HepG2 (cell line): ENCODE results near the gene SRXN1. TPM values are rescaled to one million over a fixed set of nuclear protein-coding genes. Genes with fewer than 3 reads are reported as not detected.

ENCODE experiments used
- FIP1L1 ChIP-seq: fragments of 200-400 bp; formaldehyde crosslinking; IDR thresholded peaks from 2 replicates; pipeline ENCODE4 v1.6.1; 2018; ENCODE audit warnings: low read depth, mild to moderate bottlenecking, low read length, moderate library complexity, borderline replicate concordance; ENCODE audit not compliant: insufficient read depth
- HOXA9 ChIP-seq: sonication (generic); formaldehyde crosslinking; IDR thresholded peaks from 2 replicates; pipeline ENCODE4 v1.8.1; 2022; ENCODE audit warnings: missing genetic modification reagents, mild to moderate bottlenecking, moderate library complexity, borderline replicate concordance
- KMT2A ChIP-seq: sonication (generic); formaldehyde crosslinking; IDR thresholded peaks from 2 replicates; pipeline ENCODE4 v1.4.0; 2020; ENCODE audit warnings: missing genetic modification reagents
- NFE2L2 ChIP-seq: fragments of 150-350 bp; IDR thresholded peaks from 2 replicates; pipeline ENCODE4 v1.6.1; 2014; ENCODE audit warnings: low read length
- RFX3 ChIP-seq: IDR thresholded peaks from 2 replicates; pipeline ENCODE4 v1.6.1; 2016; ENCODE audit warnings: missing biosample characterization, missing genetic modification reagents
- SCMH1 ChIP-seq: sonication (generic); formaldehyde crosslinking; IDR thresholded peaks from 2 replicates; pipeline ENCODE4 v1.9.0; 2021; ENCODE audit warnings: missing genetic modification reagents, mild to moderate bottlenecking, borderline replicate concordance
- SMAD1 ChIP-seq: sonication (generic); formaldehyde crosslinking; IDR thresholded peaks from 2 replicates; pipeline ENCODE4 v1.4.0; 2020; ENCODE audit warnings: missing genetic modification reagents, low read depth, mild to moderate bottlenecking, borderline replicate concordance
- SSRP1 ChIP-seq: IDR thresholded peaks from 2 replicates; pipeline ENCODE4 v1.6.1; 2016; ENCODE audit warnings: control low read depth
- TEAD2 ChIP-seq: sonication (generic); formaldehyde crosslinking; IDR thresholded peaks from 2 replicates; pipeline ENCODE4 v1.9.0; 2021; ENCODE audit warnings: missing genetic modification reagents
- THYN1 ChIP-seq: sonication (generic); formaldehyde crosslinking; IDR thresholded peaks from 2 replicates; pipeline ENCODE4 v1.8.1; 2023; ENCODE audit warnings: low read depth, mild to moderate bottlenecking, moderate library complexity, missing genetic modification reagents, borderline replicate concordance
- TMF1 ChIP-seq: sonication (generic); formaldehyde crosslinking; IDR thresholded peaks from 2 replicates; pipeline ENCODE4 v1.8.1; 2022; ENCODE audit warnings: low read depth, missing genetic modification reagents
- TRIM24 ChIP-seq: sonication (generic); formaldehyde crosslinking; IDR thresholded peaks from 2 replicates; pipeline ENCODE4 v1.8.0; 2022; ENCODE audit warnings: mild to moderate bottlenecking, missing genetic modification reagents
- YY1 ChIP-seq: IDR thresholded peaks from 2 replicates; pipeline ENCODE4 v1.6.1; 2011; ENCODE audit warnings: low read length, low read depth, moderate library complexity, mild to moderate bottlenecking; ENCODE audit not compliant: insufficient read depth, insufficient replicate concordance
- ZEB1 ChIP-seq: IDR thresholded peaks from 2 replicates; pipeline ENCODE4 v1.6.1; 2012; ENCODE audit warnings: mild to moderate bottlenecking, low read depth, inconsistent platforms; ENCODE audit not compliant: insufficient replicate concordance
- ZIK1 ChIP-seq: sonication (generic); formaldehyde crosslinking; IDR thresholded peaks from 2 replicates; pipeline ENCODE4 v1.5.0; 2020; ENCODE audit warnings: mild to moderate bottlenecking, low read depth, missing genetic modification reagents, borderline replicate concordance
- ZKSCAN8 ChIP-seq: IDR thresholded peaks from 2 replicates; pipeline ENCODE4 v1.6.1; 2016; ENCODE audit warnings: borderline replicate concordance, missing genetic modification reagents, missing compliant biosample characterization
- ZNF17 ChIP-seq: sonication (generic); formaldehyde crosslinking; IDR thresholded peaks from 2 replicates; pipeline ENCODE4 v1.5.0; 2020; ENCODE audit warnings: mild to moderate bottlenecking, missing genetic modification reagents
- ZNF317 ChIP-seq: sonication (generic); formaldehyde crosslinking; IDR thresholded peaks from 2 replicates; pipeline ENCODE4 v1.5.0; 2020; ENCODE audit warnings: mild to moderate bottlenecking, missing genetic modification reagents
- ZNF331 ChIP-seq: sonication (generic); formaldehyde crosslinking; IDR thresholded peaks from 2 replicates; pipeline ENCODE4 v1.4.0; 2020; ENCODE audit warnings: missing genetic modification reagents
- ZNF382 ChIP-seq: sonication (generic); formaldehyde crosslinking; IDR thresholded peaks from 2 replicates; pipeline ENCODE4 v1.5.0; 2020; ENCODE audit warnings: missing genetic modification reagents, mild to moderate bottlenecking, borderline replicate concordance
- ZNF550 ChIP-seq: sonication (generic); formaldehyde crosslinking; IDR thresholded peaks from 2 replicates; pipeline ENCODE4 v1.4.0; 2020; ENCODE audit warnings: mild to moderate bottlenecking, missing genetic modification reagents, borderline replicate concordance
- ZNF577 ChIP-seq: sonication (generic); formaldehyde crosslinking; IDR thresholded peaks from 2 replicates; pipeline ENCODE4 v1.4.0; 2020; ENCODE audit warnings: mild to moderate bottlenecking, low read depth, missing genetic modification reagents, borderline replicate concordance
- ZNF605 ChIP-seq: sonication (generic); formaldehyde crosslinking; IDR thresholded peaks from 2 replicates; pipeline ENCODE4 v1.8.0; 2022; ENCODE audit warnings: mild to moderate bottlenecking, missing genetic modification reagents
- ZNF672 ChIP-seq: sonication (generic); formaldehyde crosslinking; IDR thresholded peaks from 2 replicates; pipeline ENCODE4 v1.8.1; 2022; ENCODE audit warnings: missing genetic modification reagents
- ZNF777 ChIP-seq: sonication (generic); formaldehyde crosslinking; IDR thresholded peaks from 2 replicates; pipeline ENCODE4 v1.4.0; 2020; ENCODE audit warnings: missing genetic modification reagents
- ZSCAN29 ChIP-seq: sonication (generic); formaldehyde crosslinking; conservative IDR thresholded peaks from 2 replicates; pipeline ENCODE4 v1.4.0; 2020; ENCODE audit warnings: mild to moderate bottlenecking, missing genetic modification reagents
- polyA plus RNA-seq, 8 experiments: library from polyadenylated mRNA; depleted of rRNA in 3 of 8; stranded (reverse) in 7 of 8; unstranded in 1 of 8; fragments of >200 nt; fragmentation: Illumina TruSeq in 4 of 8; extraction: Trizol in 4 of 8; gene quantifications; 2 replicates each; pipeline versions ENCODE4 v1.2.1 to v1.2.3, GENCODE V29; 2011 to 2016; ENCODE audit warnings: low read depth in 4 of 8, missing spikeins in 1 of 8, mixed read lengths in 1 of 8; ENCODE audit not compliant: insufficient read depth in 1 of 8
- total RNA-seq, 5 experiments: library from RNA; depleted of rRNA; stranded (reverse); fragments of >200 nt; fragmentation: Illumina TruSeq; extraction: Trizol; gene quantifications; 2 replicates each; pipeline ENCODE4 v1.2.3, GENCODE V29; 2016; ENCODE audit warnings: low read depth in 1 of 5
- TF ChIP-seq, protein P1 (sequence below): sonication (generic); formaldehyde crosslinking; conservative IDR thresholded peaks from 2 replicates; pipeline ENCODE4 v1.8.1; 2023; ENCODE audit warnings: missing genetic modification reagents
- TF ChIP-seq, protein P2 (sequence below): sonication (generic); formaldehyde crosslinking; IDR thresholded peaks from 2 replicates; pipeline ENCODE4 v1.5.1; 2020; ENCODE audit warnings: mild to moderate bottlenecking, missing genetic modification reagents, moderate library complexity

SRXN1 gene
- total and polyA plus RNA-seq, 2 of the 13 experiments (the other 11 are each of a cell fraction or from before 2014, with no cell fraction given), result 29.9 to 87.7 TPM

DNA sequence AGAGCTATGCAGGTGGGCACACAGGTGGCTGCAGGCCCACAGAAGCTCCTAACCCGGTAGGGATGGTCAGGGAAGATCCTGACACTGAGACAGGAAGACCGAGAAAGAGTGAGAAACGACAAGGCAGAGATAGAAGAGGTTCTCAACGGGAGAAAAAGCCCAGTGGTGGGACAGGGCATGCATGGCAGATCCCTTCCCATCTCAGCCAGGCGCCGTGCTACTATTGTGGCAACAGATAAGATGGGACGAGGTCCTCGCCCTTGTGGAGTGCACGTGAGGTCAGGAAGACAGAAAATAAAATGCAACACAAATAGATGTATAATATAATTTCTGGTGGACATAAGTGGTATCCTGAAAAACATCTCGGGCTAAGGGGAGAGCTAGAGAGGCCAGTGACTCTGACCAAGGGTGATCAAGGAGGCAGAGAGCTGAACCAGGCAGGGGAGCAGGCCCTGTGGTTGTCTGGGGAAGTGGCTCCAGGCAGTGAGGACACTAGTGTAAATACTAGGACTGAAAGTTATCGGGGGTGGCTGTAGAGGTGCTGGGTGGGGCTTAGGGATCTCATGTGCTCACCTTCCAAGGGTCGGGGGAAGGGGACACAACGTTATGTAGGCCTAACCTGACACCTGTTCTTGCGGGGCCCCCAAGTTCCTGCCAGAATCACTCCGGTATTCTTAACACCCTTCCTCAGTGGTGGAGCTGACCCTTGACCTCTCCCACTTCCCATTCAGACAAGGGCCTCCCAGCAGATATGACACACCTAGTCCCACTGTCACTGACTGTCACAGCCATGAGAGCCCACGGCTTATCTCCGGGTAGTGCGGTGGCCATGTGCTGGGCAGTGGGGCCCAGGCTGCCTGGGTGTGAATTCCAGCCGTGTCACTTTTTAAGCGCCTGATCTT lies 1.0 kb downstream of the SRXN1 start (continued):
- TF ChIP-seq ZEB1 (no peak), ZKSCAN8 (CRISPR knock-in tag) (no peak), TRIM24 (CRISPR knock-in tag) (no peak), ZNF605 (no peak), NFE2L2 (no peak), ZNF17 (CRISPR knock-in tag) (no peak), ZNF672 (CRISPR knock-in tag) (no peak), ZIK1 (CRISPR knock-in tag) (no peak), SSRP1 (no peak), ZSCAN29 (no peak), ZNF317 (CRISPR knock-in tag) (no peak), HOXA9 (no peak; the same call in 1 of the 2 replicates), THYN1 (CRISPR knock-in tag) (no peak), ZNF777 (no peak), TEAD2 (no peak; the same call in 1 of the 2 replicates), SMAD1 (CRISPR knock-in tag) (no peak), ZNF577 (CRISPR knock-in tag) (no peak), ZNF550 (no peak), SCMH1 (no peak), TMF1 (CRISPR knock-in tag) (no peak), ZNF331 (CRISPR knock-in tag) (no peak), FIP1L1 (no peak), ZNF382 (CRISPR knock-in tag) (no peak), YY1 (no peak), RFX3 (no peak), KMT2A (CRISPR knock-in tag) (0 out of 2 replicates have a peak, but pooled peaks have one; percentile 18)
- TF ChIP-seq, protein P1, sequence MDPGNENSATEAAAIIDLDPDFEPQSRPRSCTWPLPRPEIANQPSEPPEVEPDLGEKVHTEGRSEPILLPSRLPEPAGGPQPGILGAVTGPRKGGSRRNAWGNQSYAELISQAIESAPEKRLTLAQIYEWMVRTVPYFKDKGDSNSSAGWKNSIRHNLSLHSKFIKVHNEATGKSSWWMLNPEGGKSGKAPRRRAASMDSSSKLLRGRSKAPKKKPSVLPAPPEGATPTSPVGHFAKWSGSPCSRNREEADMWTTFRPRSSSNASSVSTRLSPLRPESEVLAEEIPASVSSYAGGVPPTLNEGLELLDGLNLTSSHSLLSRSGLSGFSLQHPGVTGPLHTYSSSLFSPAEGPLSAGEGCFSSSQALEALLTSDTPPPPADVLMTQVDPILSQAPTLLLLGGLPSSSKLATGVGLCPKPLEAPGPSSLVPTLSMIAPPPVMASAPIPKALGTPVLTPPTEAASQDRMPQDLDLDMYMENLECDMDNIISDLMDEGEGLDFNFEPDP (CRISPR knock-in tag), result no peak
- TF ChIP-seq, protein P2, sequence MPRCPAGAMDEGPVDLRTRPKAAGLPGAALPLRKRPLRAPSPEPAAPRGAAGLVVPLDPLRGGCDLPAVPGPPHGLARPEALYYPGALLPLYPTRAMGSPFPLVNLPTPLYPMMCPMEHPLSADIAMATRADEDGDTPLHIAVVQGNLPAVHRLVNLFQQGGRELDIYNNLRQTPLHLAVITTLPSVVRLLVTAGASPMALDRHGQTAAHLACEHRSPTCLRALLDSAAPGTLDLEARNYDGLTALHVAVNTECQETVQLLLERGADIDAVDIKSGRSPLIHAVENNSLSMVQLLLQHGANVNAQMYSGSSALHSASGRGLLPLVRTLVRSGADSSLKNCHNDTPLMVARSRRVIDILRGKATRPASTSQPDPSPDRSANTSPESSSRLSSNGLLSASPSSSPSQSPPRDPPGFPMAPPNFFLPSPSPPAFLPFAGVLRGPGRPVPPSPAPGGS (CRISPR knock-in tag), result no peak
